K562 (cell line): ENCODE data around the gene CREB3L1. TPM values are rescaled to one million over a fixed set of nuclear protein-coding genes. Genes with fewer than 3 reads are reported as not detected.

Experiments used
- C11orf30 ChIP-seq: fragments of 450-650 bp; IDR thresholded peaks from 2 replicates; pipeline ENCODE4 v1.6.1; 2016; ENCODE audit warnings: low read depth, mild to moderate bottlenecking
- HCFC1 ChIP-seq: IDR thresholded peaks from 2 replicates; pipeline ENCODE4 v1.6.1; 2012; ENCODE audit warnings: low read depth, low read length, improper control_type of control experiment
- KAT8 ChIP-seq: fragments of 450-650 bp; IDR thresholded peaks from 2 replicates; pipeline ENCODE4 v1.6.1; 2016; ENCODE audit warnings: low read depth, mild to moderate bottlenecking
- MCM2 ChIP-seq: fragments of 450-650 bp; IDR thresholded peaks from 2 replicates; pipeline ENCODE4 v1.6.1; 2017; ENCODE audit warnings: low read depth, mild to moderate bottlenecking
- NFRKB ChIP-seq: fragments of 450-650 bp; IDR thresholded peaks from 2 replicates; pipeline ENCODE4 v1.6.1; 2016; ENCODE audit warnings: low read depth
- RFX5 ChIP-seq: IDR thresholded peaks from 2 replicates; pipeline ENCODE4 v1.6.1; 2011; ENCODE audit warnings: low read depth, mild to moderate bottlenecking, improper control_type of control experiment, low read length
- ZNF518B ChIP-seq: fragments of 250-450 bp; sonication (Bioruptor Pico); IDR thresholded peaks from 2 replicates; pipeline ENCODE4 v1.5.0; 2021; ENCODE audit warnings: mild to moderate bottlenecking, moderate library complexity
- ZNF766 ChIP-seq: fragments of 200-800 bp; sonication (Bioruptor generic); conservative IDR thresholded peaks from 2 replicates; pipeline ENCODE4 v1.6.1; 2016; ENCODE audit warnings: missing genetic modification characterization, missing compliant biosample characterization
- polyA plus RNA-seq, 8 experiments: library from polyadenylated mRNA; depleted of rRNA in 4 of 8; stranded (reverse) in 5 of 8; unstranded in 3 of 8; fragments of >200 nt; fragmentation: Nextera tagmentation in 2 of 8; fragmentation: Illumina TruSeq in 1 of 8; extraction: Ambion mirVana in 2 of 8; extraction: Trizol in 1 of 8; gene quantifications; 2 replicates each; pipeline versions ENCODE4 v1.2.1 to v1.2.3, GENCODE V29; 2011 to 2014; ENCODE audit warnings: inconsistent platforms in 1 of 8, missing spikeins in 1 of 8
- total RNA-seq, 7 experiments: library from RNA; depleted of rRNA in 6 of 7; stranded (reverse); fragments of >200 nt in 6 of 7; fragmentation: Illumina TruSeq in 2 of 7; extraction: Trizol in 2 of 7; gene quantifications; 2 replicates each; pipeline versions ENCODE4 v1.2.1 to v1.2.3, GENCODE V29; 2011 to 2021; ENCODE audit warnings: low replicate concordance in 1 of 7
- TF ChIP-seq, protein P1 (sequence below): sonication (generic); formaldehyde crosslinking; IDR thresholded peaks from 2 replicates; pipeline ENCODE4 v1.8.1; 2023; ENCODE audit warnings: mild to moderate bottlenecking, missing genetic modification reagents
- TF ChIP-seq, protein P2 (sequence below): fragments of 250-450 bp; sonication (Bioruptor Pico); IDR thresholded peaks from 2 replicates; pipeline ENCODE4 v1.5.0; 2021; ENCODE audit warnings: mild to moderate bottlenecking, borderline replicate concordance
- TF ChIP-seq, protein P3 (sequence below): fragments of 150-350 bp; conservative IDR thresholded peaks from 2 replicates; pipeline ENCODE4 v1.6.1; 2014; ENCODE audit warnings: low read length
- TF ChIP-seq, protein P4 (sequence below): fragments of 450-650 bp; IDR thresholded peaks from 2 replicates; pipeline ENCODE4 v1.7.1; 2018; ENCODE audit warnings: mild to moderate bottlenecking, low read depth; ENCODE audit not compliant: partially characterized antibody

CREB3L1 gene
- total and polyA plus RNA-seq, 9 of the 15 experiments (the other 6 are each of a cell fraction or from before 2014, with no cell fraction given) = 1.2 to 27.6 (median 3.7) TPM

DNA sequence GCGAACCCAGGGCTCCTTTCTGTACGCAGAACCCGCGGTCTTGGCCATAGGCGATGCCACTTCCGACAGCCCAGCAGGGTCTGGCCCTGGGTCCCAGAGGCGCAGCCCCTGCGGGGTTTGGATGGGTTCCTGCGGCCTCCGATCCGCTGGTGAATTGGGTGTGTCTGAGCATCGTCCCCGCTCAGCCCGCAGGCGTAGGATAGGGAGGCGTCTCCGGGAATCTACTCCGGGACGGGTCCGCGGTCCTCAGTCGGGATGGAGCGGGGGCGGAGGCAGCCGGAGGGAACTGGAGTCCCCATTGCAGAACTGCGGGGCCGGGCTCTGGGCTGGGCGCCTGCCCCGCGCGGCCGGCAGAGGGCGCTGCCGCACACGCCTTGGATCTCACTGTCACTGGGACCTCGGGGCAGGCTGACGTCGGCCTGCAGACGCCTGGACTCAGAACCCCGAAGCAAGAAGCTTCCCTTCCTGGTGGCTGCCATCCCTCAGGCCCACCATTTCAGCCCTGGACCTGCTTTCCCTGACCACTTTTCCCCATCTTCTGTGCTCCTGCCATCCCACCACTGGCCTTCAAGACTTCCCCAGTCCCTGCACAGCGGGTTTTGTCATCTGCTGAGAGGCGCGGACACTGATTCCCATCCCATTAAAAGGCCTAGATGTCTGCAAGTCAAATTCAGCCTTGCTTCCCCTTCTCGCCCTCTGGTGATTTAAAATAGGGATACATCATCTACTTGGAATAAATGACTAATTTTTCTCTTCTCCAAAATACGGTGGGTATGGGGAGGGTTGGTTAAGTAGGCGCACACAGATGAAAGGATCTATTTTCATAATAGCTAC, 38.3 kb upstream of the CREB3L1 start (continued):
- no peak for TF ChIP-seq ZNF518B
- no peak for TF ChIP-seq RFX5
- TF ChIP-seq, protein P1, sequence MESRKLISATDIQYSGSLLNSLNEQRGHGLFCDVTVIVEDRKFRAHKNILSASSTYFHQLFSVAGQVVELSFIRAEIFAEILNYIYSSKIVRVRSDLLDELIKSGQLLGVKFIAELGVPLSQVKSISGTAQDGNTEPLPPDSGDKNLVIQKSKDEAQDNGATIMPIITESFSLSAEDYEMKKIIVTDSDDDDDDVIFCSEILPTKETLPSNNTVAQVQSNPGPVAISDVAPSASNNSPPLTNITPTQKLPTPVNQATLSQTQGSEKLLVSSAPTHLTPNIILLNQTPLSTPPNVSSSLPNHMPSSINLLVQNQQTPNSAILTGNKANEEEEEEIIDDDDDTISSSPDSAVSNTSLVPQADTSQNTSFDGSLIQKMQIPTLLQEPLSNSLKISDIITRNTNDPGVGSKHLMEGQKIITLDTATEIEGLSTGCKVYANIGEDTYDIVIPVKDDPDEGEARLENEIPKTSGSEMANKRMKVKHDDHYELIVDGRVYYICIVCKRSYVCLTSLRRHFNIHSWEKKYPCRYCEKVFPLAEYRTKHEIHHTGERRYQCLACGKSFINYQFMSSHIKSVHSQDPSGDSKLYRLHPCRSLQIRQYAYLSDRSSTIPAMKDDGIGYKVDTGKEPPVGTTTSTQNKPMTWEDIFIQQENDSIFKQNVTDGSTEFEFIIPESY (CRISPR knock-in tag) = peak; percentile 96
- TF ChIP-seq, protein P2, sequence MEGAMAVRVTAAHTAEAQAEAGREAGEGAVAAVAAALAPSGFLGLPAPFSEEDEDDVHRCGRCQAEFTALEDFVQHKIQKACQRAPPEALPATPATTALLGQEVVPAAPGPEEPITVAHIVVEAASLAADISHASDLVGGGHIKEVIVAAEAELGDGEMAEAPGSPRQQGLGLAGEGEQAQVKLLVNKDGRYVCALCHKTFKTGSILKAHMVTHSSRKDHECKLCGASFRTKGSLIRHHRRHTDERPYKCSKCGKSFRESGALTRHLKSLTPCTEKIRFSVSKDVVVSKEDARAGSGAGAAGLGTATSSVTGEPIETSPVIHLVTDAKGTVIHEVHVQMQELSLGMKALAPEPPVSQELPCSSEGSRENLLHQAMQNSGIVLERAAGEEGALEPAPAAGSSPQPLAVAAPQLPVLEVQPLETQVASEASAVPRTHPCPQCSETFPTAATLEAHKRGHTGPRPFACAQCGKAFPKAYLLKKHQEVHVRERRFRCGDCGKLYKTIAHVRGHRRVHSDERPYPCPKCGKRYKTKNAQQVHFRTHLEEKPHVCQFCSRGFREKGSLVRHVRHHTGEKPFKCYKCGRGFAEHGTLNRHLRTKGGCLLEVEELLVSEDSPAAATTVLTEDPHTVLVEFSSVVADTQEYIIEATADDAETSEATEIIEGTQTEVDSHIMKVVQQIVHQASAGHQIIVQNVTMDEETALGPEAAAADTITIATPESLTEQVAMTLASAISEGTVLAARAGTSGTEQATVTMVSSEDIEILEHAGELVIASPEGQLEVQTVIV (CRISPR knock-in tag) = no peak
- no peak for TF ChIP-seq ZNF766
- TF ChIP-seq, protein P3, sequence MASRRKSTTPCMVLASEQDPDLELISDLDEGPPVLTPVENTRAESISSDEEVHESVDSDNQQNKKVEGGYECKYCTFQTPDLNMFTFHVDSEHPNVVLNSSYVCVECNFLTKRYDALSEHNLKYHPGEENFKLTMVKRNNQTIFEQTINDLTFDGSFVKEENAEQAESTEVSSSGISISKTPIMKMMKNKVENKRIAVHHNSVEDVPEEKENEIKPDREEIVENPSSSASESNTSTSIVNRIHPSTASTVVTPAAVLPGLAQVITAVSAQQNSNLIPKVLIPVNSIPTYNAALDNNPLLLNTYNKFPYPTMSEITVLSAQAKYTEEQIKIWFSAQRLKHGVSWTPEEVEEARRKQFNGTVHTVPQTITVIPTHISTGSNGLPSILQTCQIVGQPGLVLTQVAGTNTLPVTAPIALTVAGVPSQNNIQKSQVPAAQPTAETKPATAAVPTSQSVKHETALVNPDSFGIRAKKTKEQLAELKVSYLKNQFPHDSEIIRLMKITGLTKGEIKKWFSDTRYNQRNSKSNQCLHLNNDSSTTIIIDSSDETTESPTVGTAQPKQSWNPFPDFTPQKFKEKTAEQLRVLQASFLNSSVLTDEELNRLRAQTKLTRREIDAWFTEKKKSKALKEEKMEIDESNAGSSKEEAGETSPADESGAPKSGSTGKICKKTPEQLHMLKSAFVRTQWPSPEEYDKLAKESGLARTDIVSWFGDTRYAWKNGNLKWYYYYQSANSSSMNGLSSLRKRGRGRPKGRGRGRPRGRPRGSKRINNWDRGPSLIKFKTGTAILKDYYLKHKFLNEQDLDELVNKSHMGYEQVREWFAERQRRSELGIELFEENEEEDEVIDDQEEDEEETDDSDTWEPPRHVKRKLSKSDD = peak; percentile 26; the same call in 1 of the 2 replicates
- TF ChIP-seq C11orf30 = no peak
- no peak for TF ChIP-seq MCM2
- TF ChIP-seq, protein P4, sequence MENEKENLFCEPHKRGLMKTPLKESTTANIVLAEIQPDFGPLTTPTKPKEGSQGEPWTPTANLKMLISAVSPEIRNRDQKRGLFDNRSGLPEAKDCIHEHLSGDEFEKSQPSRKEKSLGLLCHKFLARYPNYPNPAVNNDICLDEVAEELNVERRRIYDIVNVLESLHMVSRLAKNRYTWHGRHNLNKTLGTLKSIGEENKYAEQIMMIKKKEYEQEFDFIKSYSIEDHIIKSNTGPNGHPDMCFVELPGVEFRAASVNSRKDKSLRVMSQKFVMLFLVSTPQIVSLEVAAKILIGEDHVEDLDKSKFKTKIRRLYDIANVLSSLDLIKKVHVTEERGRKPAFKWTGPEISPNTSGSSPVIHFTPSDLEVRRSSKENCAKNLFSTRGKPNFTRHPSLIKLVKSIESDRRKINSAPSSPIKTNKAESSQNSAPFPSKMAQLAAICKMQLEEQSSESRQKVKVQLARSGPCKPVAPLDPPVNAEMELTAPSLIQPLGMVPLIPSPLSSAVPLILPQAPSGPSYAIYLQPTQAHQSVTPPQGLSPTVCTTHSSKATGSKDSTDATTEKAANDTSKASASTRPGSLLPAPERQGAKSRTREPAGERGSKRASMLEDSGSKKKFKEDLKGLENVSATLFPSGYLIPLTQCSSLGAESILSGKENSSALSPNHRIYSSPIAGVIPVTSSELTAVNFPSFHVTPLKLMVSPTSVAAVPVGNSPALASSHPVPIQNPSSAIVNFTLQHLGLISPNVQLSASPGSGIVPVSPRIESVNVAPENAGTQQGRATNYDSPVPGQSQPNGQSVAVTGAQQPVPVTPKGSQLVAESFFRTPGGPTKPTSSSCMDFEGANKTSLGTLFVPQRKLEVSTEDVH = no peak
- no peak for TF ChIP-seq NFRKB
- TF ChIP-seq KAT8 = no peak
- TF ChIP-seq HCFC1 = no peak
